SK-N-SH (cell line): Measurements from ENCODE around the gene GALNT6. TPM values are rescaled to one million over a fixed set of nuclear protein-coding genes. Genes with fewer than 3 reads are reported as not detected.

Source experiments
- CTCF ChIA-PET: fragments of 300-600, 350-600 bp; formaldehyde crosslinking; extraction: SDS; loops from one replicate; lab custom pipeline; 2021; lab: Yijun Ruan, JAX
- POLR2A ChIA-PET: fragments of 350-600 bp; sonication (Branson Sonifier 250); formaldehyde crosslinking; extraction: SDS; loops from one replicate; lab custom pipeline; 2020; ENCODE audit warnings: antibody characterized with exemption, inconsistent platforms; lab: Yijun Ruan, JAX
- DNase-seq: peaks from one replicate; pipeline ENCODE4 v3.0.0; 2012
- H2AFZ ChIP-seq: fragments of 200-600 bp; sonication (generic); 2 replicates; pipeline ENCODE4 v1.8.1; 2016; ENCODE audit warnings: antibody characterized with exemption, mild to moderate bottlenecking, low read depth
- H3F3A ChIP-seq: fragments of 200-600 bp; sonication (generic); replicated peaks from 2 replicates; pipeline ENCODE3; 2016; ENCODE audit warnings: antibody characterized with exemption, mild to moderate bottlenecking; ENCODE audit not compliant: insufficient read depth
- H3K27ac ChIP-seq, 2 experiments: fragments of 200-500 bp in 1 of 2; fragments of 200-600 bp in 1 of 2; sonication (Bioruptor generic) in 1 of 2; sonication (generic), shearing (Covaris generic) in 1 of 2; 2 replicates each; pipeline versions ENCODE4 v1.5.1 to v1.6.1; 2014 to 2016; ENCODE audit warnings: low read depth in 2 of 2, inconsistent platforms in 1 of 2, low read length in 1 of 2, mild to moderate bottlenecking in 1 of 2, mixed read lengths in 1 of 2
- H3K27me3 ChIP-seq: fragments of 200-600 bp; sonication (generic), shearing (Covaris generic); 2 replicates; pipeline ENCODE4 v1.6.1; 2016; ENCODE audit warnings: mixed run types; ENCODE audit not compliant: insufficient read depth
- H3K36me3 ChIP-seq, 2 experiments: fragments of 200-500 bp in 1 of 2; fragments of 200-600 bp in 1 of 2; sonication (Bioruptor generic) in 1 of 2; sonication (generic) in 1 of 2; replicated peaks in 1 of 2; 2 replicates each; pipeline versions ENCODE3 to v1.5.1; 2014 to 2016; ENCODE audit warnings: low read length in 1 of 2, mild to moderate bottlenecking in 1 of 2; ENCODE audit not compliant: insufficient read depth in 2 of 2, control insufficient read depth in 1 of 2
- H3K4me1 ChIP-seq, 2 experiments: fragments of 200-500 bp in 1 of 2; fragments of 200-600 bp in 1 of 2; sonication (Bioruptor generic) in 1 of 2; sonication (generic), shearing (Covaris generic) in 1 of 2; 2 replicates each; pipeline versions ENCODE4 v1.5.1 to v1.6.1; 2014 to 2016; ENCODE audit warnings: low read depth in 1 of 2, low read length in 1 of 2, mixed run types in 1 of 2; ENCODE audit not compliant: insufficient read depth in 2 of 2, control insufficient read depth in 1 of 2
- H3K4me2 ChIP-seq: fragments of 200-600 bp; sonication (generic), shearing (Covaris generic); 2 replicates; pipeline ENCODE4 v1.6.1; 2017; ENCODE audit warnings: mixed run types
- H3K4me3 ChIP-seq, 2 experiments: fragments of 200-500 bp in 1 of 2; fragments of 200-600 bp in 1 of 2; sonication (Bioruptor generic) in 1 of 2; sonication (generic), shearing (Covaris generic) in 1 of 2; 2 replicates each; pipeline versions ENCODE4 v1.5.1 to v1.8.1; 2014 to 2016; ENCODE audit warnings: low read depth in 2 of 2, inconsistent platforms in 1 of 2, low read length in 1 of 2, mild to moderate bottlenecking in 1 of 2, mixed read lengths in 1 of 2, moderate library complexity in 1 of 2
- H3K79me2 ChIP-seq: fragments of 200-600 bp; sonication (generic); 2 replicates; pipeline ENCODE4 v1.8.1; 2017; ENCODE audit warnings: mild to moderate bottlenecking; ENCODE audit not compliant: insufficient read depth
- H3K9ac ChIP-seq: fragments of 200-600 bp; sonication (generic); 2 replicates; pipeline ENCODE4 v1.6.1; 2017; ENCODE audit warnings: mixed run types
- H3K9me2 ChIP-seq: fragments of 200-600 bp; sonication (generic); 2 replicates; pipeline ENCODE4 v1.6.1; 2017; ENCODE audit warnings: mixed run types
- H3K9me3 ChIP-seq: fragments of 200-600 bp; sonication (generic); 2 replicates; pipeline ENCODE4 v1.6.1; 2017; ENCODE audit warnings: mixed run types, mild to moderate bottlenecking, moderate library complexity
- H4K20me1 ChIP-seq: fragments of 200-600 bp; sonication (generic); 2 replicates; pipeline ENCODE4 v1.6.1; 2017; ENCODE audit warnings: mild to moderate bottlenecking, mixed run types; ENCODE audit not compliant: insufficient read depth
- CHD2 ChIP-seq: fragments of 150-350 bp; IDR thresholded peaks from 2 replicates; pipeline ENCODE4 v1.6.1; 2018; ENCODE audit warnings: low read length; ENCODE audit not compliant: partially characterized antibody
- EP300 ChIP-seq, 2 experiments: IDR thresholded peaks; 2 replicates each; pipeline versions ENCODE4 v1.4.0 to v1.6.1; 2012; ENCODE audit warnings: borderline replicate concordance in 1 of 2, low read depth in 1 of 2, low read length in 1 of 2
- EZH2phosphoT487 ChIP-seq: fragments of 200-600 bp; sonication (generic); IDR thresholded peaks from 2 replicates; pipeline ENCODE4 v1.6.1; 2017; ENCODE audit warnings: low read depth, mixed run types, mild to moderate bottlenecking, antibody characterized with exemption, moderate library complexity, borderline replicate concordance
- FOSL2 ChIP-seq: IDR thresholded peaks from 2 replicates; pipeline ENCODE4 v1.4.0; 2012; ENCODE audit warnings: low read depth, mild to moderate bottlenecking, moderate library complexity, borderline replicate concordance
- FOXJ3 ChIP-seq: sonication (generic); formaldehyde crosslinking; IDR thresholded peaks from 2 replicates; pipeline ENCODE4 v1.5.1; 2020; ENCODE audit warnings: mild to moderate bottlenecking, missing genetic modification reagents
- JUND ChIP-seq: IDR thresholded peaks from 2 replicates; pipeline ENCODE4 v1.4.0; 2012
- MXI1 ChIP-seq: IDR thresholded peaks from 2 replicates; pipeline ENCODE4 v1.6.1; 2012; ENCODE audit warnings: mild to moderate bottlenecking, low read depth, low read length, improper control_type of control experiment
- NRF1 ChIP-seq: IDR thresholded peaks from 2 replicates; pipeline ENCODE4 v1.6.1; 2012; ENCODE audit warnings: low read depth, mild to moderate bottlenecking, low read length
- RCOR1 ChIP-seq: fragments of 150-350 bp; IDR thresholded peaks from 2 replicates; pipeline ENCODE4 v1.6.1; 2017; ENCODE audit warnings: antibody characterized with exemption, low read length
- SIN3A ChIP-seq: IDR thresholded peaks from 2 replicates; pipeline ENCODE4 v1.6.1; 2012; ENCODE audit warnings: low read depth, mild to moderate bottlenecking, low read length, moderate library complexity, borderline replicate concordance
- SMC3 ChIP-seq: IDR thresholded peaks from 2 replicates; pipeline ENCODE4 v1.6.1; 2012; ENCODE audit warnings: low read depth, low read length, improper control_type of control experiment
- TAF1 ChIP-seq: IDR thresholded peaks from 2 replicates; pipeline ENCODE4 v1.6.1; 2012; ENCODE audit warnings: low read depth, mild to moderate bottlenecking, low read length, moderate library complexity, borderline replicate concordance
- TEAD4 ChIP-seq: IDR thresholded peaks from 2 replicates; pipeline ENCODE4 v1.4.0; 2012; ENCODE audit warnings: mild to moderate bottlenecking, borderline replicate concordance; ENCODE audit not compliant: insufficient read depth
- YY1 ChIP-seq: IDR thresholded peaks from 2 replicates; pipeline ENCODE4 v1.4.0; 2012; ENCODE audit warnings: low read depth, mild to moderate bottlenecking
- WGBS: methylation state at CpG from one replicate; pipeline ENCODE4 v1.1.6; 2017; ENCODE audit warnings: low lambda C conversion rate; 5-methylcytosine and 5-hydroxymethylcytosine counted together
- polyA plus RNA-seq, 3 experiments: library from polyadenylated mRNA; depleted of rRNA; stranded (reverse); fragments of >200 nt; gene quantifications; 2 replicates each; pipeline ENCODE4 v1.2.3, GENCODE V29; 2012
- TF ChIP-seq, protein P1 (sequence below): IDR thresholded peaks from 2 replicates; pipeline ENCODE4 v1.6.1; 2012; ENCODE audit warnings: mild to moderate bottlenecking, low read depth, low read length, moderate library complexity
- TF ChIP-seq, protein P2 (sequence below): fragments of 200-600 bp; sonication (generic); IDR thresholded peaks from 2 replicates; pipeline ENCODE4 v1.6.1; 2017; ENCODE audit warnings: antibody characterized with exemption, mild to moderate bottlenecking, moderate library complexity
- TF ChIP-seq, protein P3 (sequence below): IDR thresholded peaks from 2 replicates; pipeline ENCODE4 v1.4.0; 2012; ENCODE audit warnings: low read depth, borderline replicate concordance
- TF ChIP-seq, protein P4 (sequence below): IDR thresholded peaks from 2 replicates; pipeline ENCODE4; 2012
- TF ChIP-seq, protein P5 (sequence below): IDR thresholded peaks from 2 replicates; pipeline ENCODE4 v1.4.0; 2012; ENCODE audit warnings: low read depth, borderline replicate concordance

The GALNT6 gene
- polyA plus RNA-seq, 1 of the 3 experiments (the other 2 are of a cell fraction) = 0.74 TPM

DNA sequence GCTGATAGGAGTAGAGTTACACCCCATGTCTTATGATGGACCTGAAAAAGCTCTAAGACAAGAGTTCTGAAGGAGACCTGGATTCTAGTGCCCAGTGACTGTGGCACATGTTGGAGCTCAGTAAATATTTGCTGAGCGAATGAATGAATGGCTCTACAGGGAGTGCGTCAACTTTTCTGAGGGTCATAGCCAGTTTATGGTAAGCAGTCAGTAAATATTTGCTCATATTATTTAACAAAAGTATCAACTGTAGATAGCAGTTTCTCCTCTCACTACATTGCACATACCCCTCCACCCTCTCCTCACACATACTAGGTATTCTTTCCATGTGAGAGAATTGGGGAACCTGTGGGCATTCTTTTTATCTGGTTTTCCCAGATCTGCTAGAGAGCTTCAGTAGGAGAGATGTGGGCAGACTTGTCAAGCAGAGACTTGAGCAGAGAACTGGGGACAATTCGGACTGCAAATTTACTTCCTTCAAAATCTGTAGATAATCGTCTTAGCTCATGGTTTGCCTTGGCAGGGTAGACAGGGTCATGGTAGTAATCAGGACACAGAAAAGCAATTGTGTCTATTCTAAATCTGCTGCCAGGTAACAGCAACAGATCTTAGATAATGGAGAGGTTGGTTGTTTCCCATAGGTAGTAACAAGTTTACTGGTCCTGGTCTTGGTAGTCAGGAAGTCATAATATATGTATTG, 39.1 kb upstream of the GALNT6 start:
- no peak for TF ChIP-seq EP300 (IDR thresholded peaks at IDR 0.05; ENCODE audit: borderline replicate concordance in 1 of 2, low read depth in 1 of 2, low read length in 1 of 2)
- no peak for TF ChIP-seq YY1
- TF ChIP-seq, protein P1, sequence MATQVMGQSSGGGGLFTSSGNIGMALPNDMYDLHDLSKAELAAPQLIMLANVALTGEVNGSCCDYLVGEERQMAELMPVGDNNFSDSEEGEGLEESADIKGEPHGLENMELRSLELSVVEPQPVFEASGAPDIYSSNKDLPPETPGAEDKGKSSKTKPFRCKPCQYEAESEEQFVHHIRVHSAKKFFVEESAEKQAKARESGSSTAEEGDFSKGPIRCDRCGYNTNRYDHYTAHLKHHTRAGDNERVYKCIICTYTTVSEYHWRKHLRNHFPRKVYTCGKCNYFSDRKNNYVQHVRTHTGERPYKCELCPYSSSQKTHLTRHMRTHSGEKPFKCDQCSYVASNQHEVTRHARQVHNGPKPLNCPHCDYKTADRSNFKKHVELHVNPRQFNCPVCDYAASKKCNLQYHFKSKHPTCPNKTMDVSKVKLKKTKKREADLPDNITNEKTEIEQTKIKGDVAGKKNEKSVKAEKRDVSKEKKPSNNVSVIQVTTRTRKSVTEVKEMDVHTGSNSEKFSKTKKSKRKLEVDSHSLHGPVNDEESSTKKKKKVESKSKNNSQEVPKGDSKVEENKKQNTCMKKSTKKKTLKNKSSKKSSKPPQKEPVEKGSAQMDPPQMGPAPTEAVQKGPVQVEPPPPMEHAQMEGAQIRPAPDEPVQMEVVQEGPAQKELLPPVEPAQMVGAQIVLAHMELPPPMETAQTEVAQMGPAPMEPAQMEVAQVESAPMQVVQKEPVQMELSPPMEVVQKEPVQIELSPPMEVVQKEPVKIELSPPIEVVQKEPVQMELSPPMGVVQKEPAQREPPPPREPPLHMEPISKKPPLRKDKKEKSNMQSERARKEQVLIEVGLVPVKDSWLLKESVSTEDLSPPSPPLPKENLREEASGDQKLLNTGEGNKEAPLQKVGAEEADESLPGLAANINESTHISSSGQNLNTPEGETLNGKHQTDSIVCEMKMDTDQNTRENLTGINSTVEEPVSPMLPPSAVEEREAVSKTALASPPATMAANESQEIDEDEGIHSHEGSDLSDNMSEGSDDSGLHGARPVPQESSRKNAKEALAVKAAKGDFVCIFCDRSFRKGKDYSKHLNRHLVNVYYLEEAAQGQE = no peak
- TF ChIP-seq, protein P2, sequence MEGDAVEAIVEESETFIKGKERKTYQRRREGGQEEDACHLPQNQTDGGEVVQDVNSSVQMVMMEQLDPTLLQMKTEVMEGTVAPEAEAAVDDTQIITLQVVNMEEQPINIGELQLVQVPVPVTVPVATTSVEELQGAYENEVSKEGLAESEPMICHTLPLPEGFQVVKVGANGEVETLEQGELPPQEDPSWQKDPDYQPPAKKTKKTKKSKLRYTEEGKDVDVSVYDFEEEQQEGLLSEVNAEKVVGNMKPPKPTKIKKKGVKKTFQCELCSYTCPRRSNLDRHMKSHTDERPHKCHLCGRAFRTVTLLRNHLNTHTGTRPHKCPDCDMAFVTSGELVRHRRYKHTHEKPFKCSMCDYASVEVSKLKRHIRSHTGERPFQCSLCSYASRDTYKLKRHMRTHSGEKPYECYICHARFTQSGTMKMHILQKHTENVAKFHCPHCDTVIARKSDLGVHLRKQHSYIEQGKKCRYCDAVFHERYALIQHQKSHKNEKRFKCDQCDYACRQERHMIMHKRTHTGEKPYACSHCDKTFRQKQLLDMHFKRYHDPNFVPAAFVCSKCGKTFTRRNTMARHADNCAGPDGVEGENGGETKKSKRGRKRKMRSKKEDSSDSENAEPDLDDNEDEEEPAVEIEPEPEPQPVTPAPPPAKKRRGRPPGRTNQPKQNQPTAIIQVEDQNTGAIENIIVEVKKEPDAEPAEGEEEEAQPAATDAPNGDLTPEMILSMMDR = no peak
- no peak for TF ChIP-seq RCOR1
- TF ChIP-seq EZH2phosphoT487 = no peak
- no peak for TF ChIP-seq SMC3
- no peak for TF ChIP-seq CHD2
- TF ChIP-seq, protein P3, sequence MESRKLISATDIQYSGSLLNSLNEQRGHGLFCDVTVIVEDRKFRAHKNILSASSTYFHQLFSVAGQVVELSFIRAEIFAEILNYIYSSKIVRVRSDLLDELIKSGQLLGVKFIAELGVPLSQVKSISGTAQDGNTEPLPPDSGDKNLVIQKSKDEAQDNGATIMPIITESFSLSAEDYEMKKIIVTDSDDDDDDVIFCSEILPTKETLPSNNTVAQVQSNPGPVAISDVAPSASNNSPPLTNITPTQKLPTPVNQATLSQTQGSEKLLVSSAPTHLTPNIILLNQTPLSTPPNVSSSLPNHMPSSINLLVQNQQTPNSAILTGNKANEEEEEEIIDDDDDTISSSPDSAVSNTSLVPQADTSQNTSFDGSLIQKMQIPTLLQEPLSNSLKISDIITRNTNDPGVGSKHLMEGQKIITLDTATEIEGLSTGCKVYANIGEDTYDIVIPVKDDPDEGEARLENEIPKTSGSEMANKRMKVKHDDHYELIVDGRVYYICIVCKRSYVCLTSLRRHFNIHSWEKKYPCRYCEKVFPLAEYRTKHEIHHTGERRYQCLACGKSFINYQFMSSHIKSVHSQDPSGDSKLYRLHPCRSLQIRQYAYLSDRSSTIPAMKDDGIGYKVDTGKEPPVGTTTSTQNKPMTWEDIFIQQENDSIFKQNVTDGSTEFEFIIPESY = no peak
- TF ChIP-seq JUND = no peak
- TF ChIP-seq, protein P4, sequence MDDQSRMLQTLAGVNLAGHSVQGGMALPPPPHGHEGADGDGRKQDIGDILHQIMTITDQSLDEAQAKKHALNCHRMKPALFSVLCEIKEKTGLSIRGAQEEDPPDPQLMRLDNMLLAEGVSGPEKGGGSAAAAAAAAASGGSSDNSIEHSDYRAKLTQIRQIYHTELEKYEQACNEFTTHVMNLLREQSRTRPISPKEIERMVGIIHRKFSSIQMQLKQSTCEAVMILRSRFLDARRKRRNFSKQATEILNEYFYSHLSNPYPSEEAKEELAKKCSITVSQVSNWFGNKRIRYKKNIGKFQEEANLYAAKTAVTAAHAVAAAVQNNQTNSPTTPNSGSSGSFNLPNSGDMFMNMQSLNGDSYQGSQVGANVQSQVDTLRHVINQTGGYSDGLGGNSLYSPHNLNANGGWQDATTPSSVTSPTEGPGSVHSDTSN = no peak
- TF ChIP-seq TAF1 = no peak
- no peak for TF ChIP-seq TEAD4
- no peak for TF ChIP-seq SIN3A
- no peak for TF ChIP-seq FOSL2
- TF ChIP-seq, protein P5, sequence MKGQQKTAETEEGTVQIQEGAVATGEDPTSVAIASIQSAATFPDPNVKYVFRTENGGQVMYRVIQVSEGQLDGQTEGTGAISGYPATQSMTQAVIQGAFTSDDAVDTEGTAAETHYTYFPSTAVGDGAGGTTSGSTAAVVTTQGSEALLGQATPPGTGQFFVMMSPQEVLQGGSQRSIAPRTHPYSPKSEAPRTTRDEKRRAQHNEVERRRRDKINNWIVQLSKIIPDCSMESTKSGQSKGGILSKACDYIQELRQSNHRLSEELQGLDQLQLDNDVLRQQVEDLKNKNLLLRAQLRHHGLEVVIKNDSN = no peak
- no peak for TF ChIP-seq NRF1
- TF ChIP-seq MXI1 = no peak
- TF ChIP-seq FOXJ3 (CRISPR knock-in tag) = no peak
- Histone ChIP-seq H3K36me3 (no peaks in the 10 kb centered on the region), H3K4me3 (no peak overlapping the region), H3K27ac (no peak overlapping the region), H3K79me2 (peaks cover 6% of the 10 kb centered on the region; the same call in 1 of the 2 replicates), H3K4me1 (peaks cover 0 to 24% of the 10 kb centered on the region in 2 experiments; a peak in 2 of 4 replicates), H4K20me1 (no peaks in the 10 kb centered on the region), H2AFZ (no peak overlapping the region), H3K9me2 (no peaks in the 10 kb centered on the region), H3F3A (no peaks in the 10 kb centered on the region), H3K9me3 (no peaks in the 10 kb centered on the region), H3K27me3 (no peaks in the 10 kb centered on the region), H3K4me2 (no peak overlapping the region), H3K9ac (no peak overlapping the region)
- 65% methylated on average over 4 of the region's 4 CpGs for WGBS
- POLR2A ChIA-PET = no interaction called here
- CTCF ChIA-PET = interaction anchor here (0.8 to 16.5 kb wide), 5 partner anchors 9 to 445 kb away, joined by 3 to 418 read pairs (median 3); no protein-coding TSS in a partner anchor
- DNase-seq = no peak
